Activated CD4-positive, alpha-beta T cell treated with anti-CD3 and anti-CD28 coated beads for 24 hours (primary cell): ENCODE measurements around the gene LDB1.
A peak's percentile ranks its signal among the peaks of the same experiment; 100 is the strongest.

ENCODE experiments used
- DNase-seq, 2 donors: peaks; one replicate each; pipeline ENCODE4 v3.0.0-alpha.2; 2020; ENCODE audit warnings: low read depth in 2 of 2

The LDB1 gene

GRCh38 chr10:102064868-102065560 lies 55.2 kb downstream of the LDB1 start, which contains the start of gene HPS6:
HPS6 (plus strand) TSS chr10:102065349; CDS start chr10:102065475, 126 bp downstream.
- DNase-seq: peak; percentile 82 to 90

- no peak for DNase-seq
These were observed 55.7 kb downstream of the LDB1 start for GRCh38 chr10:102064503-102064867.

DNA sequence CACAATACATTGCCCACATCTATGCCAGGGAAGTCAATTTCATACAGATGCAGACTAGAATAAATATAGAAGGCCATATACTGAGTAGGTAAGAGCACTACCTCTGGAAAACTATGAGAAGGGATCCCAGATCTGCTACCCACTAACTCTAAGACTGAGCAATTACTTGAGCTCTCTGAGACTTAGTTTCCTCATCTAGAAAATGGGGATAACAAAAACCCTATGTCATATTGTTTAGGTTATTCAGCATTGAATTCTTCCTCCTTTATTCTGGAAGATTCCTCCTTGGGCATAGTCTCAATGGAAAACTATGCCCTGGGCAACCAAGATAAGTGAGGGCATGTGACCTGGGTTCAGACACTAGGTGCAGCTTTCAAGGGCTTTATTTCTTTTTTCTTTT lies 60.2 kb downstream of the LDB1 start:
- no peak for DNase-seq
